ENCODE data around the gene PNPLA5.
"Not testable (repeated sequence)": the region's sequence is repeated elsewhere in the genome, so short reads cannot be mapped to it uniquely, and the experiment has no call there.

PNPLA5 gene

GRCh38 chr22:43879901-43880540, 11.8 kb downstream of the PNPLA5 start:
- DNase-seq, result no peak

DNA sequence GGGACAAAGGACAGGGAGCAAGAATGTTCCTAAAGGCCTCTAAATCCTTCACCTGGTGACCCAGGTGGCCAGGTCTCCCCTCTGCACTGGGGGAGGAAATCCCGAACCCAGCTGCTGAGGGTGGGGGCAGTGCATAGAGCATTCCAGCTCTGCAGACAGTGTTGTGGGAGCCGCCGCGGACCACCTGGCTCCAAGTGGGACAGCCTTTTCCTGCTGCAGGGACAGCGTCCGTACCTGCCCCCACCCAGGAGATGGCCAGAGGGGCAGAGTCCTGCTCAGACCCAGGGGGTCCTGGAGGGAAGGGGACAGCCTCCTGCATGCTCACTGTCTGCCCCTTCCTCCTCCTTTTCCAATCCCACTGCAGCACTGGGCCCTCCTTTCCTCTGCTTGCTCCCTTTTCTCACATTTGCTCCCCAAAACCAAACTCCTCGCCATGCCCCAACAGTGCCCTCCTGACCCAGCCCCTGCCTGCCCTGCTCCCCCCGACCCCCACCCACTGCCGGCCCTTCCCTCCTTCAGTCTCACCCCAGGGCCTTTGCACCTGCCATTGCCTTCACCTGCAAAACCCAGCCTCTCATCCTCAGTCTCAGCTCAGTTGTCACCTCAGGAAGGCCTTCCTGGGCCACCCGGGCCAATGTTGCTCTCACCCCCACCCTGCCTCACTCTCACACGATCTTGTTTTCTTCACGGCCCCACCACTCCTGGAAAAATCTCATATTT, 12.8 kb downstream of the PNPLA5 start:
- no peak for DNase-seq

- no peak for DNase-seq
Observed at GRCh38 chr22:43878079-43878795, 13.6 kb downstream of the PNPLA5 start.

DNA sequence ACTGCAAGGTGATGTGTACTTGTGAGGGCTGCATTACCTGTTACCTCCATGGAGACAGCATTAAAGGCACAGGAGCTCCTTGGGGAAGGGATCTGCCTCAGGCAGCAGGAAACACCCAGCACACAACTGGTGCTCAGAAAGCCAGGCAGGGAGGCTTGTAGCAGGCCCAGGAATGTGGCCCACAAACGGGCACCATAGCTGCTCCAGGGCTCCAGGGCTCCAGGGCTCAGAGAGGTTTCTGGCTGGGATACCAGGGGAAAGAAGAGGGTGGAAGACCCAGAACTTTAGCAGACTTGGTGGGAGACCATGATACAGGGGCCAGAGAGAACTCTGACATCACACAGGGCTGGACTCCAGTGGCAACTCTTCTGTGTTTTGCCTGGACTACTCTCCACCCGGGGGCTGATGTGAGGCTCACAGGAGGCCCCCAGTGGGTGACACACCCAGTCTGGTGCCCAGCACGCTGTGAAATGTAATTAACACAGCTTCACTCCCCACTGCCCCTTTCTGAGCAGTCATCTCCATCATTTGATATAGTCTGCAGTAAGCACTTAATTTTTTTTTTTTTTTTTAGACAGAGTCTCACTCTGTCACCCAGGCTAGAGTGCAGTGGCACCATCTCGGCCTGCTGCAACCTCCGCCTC, 14.8 kb downstream of the PNPLA5 start:
- no peak for DNase-seq

DNA sequence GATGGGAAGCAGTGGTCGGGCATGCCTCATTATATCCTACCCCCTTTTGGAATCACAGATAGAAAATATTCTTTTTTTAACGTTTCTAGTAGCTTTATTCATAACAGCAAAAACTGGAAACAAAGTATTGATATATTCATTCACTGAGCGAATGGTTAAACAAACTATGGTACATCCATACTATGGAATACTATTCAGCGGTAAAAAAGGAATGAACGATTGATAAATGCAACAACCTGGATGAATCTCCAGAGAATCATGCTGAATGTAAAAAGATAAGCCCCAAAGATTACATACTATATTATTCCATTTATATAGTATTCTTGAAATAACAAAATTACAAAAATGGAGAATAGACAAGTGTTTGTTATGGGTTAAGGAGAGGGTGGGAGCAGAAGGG, 22.0 kb downstream of the PNPLA5 start:
- no peak for DNase-seq

DNA sequence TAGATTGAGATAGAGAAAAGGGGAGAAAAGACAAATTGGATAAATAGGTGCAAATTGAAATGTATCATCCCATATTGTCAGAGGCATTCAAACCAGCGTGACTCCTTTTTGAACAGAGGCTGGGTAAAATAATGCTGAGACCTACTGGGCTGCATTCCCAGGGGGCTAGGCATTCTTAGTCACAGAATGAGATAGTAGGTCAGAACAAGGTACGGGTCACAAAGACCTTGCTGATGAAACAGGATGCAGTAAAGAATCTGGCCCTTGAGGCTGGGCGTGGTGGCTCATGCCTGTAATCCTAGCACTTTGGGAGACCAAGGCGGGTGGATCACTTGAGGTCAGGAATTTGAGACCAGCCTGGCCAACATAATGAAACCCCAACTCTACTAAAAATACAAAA, 22.8 kb downstream of the PNPLA5 start:
- not testable (repeated sequence) for DNase-seq

- DNase-seq, result no peak
Observed at GRCh38 chr22:43867839-43868635, 23.8 kb downstream of the PNPLA5 start.

DNA sequence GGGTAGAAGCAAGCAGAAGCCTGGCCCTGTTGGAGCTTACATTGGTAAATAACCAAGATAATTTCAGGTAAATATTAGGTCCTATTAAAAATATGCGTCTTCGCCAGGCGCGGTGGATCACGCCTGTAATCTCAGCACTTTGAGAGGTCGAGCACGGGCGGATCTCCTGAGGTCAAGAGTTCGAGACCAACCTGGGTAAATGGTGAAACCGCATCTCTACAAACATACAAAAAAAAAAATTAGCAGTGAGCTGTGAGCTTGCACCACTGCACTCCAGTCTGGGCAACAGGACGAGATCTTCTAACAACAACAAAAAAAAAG, 29.0 kb downstream of the PNPLA5 start:
- no peak for DNase-seq

- peak; percentile 43 for DNase-seq
Observed at GRCh38 chr22:43862074-43862881, 29.5 kb downstream of the PNPLA5 start, which contains the start of gene SULT4A1. Gene SULT4A1, minus strand, starts transcription at chr22:43862513. Its CDS starts 131 bp downstream, at chr22:43862382.

GRCh38 chr22:43861529-43861928, 30.3 kb downstream of the PNPLA5 start:
- DNase-seq, result no peak

DNA sequence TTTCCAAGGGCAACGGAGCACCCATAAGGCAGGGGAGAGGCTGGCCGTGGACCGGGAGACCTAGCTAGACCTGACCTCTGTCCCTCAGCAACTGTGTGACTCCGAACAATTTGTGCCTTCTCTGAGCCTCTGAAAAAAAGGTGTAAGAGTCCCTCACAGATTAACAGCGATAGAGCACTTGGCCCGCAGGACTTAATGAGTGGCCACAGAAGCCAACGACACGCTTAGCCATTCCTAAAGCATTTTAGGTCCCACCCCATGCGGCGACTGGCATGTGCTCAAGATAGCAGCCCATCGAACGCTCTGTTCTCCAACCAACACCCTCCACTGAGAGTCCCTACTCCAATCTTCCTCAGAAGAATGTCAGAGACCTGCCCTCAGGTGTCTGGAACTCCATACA, 31.0 kb downstream of the PNPLA5 start:
- DNase-seq, result no peak

DNA sequence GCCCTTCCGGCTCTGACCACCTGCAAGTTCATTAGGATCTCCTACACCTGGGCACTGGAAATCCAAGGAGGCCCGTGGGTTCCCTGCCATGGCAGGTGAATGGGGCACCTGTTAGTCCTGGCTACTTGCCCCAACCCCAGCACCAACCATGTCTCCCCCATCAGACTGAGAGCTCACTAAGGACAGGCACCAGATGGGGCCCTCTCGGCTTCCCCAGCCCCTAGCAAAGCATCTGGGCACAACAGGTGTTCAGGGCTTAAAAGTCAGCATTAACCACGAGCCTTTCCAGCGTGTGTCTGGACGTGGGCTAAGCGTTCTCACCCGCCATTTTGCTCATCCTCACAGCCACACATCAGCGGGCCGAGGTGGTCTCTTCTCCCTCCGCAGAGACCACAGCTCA, 31.7 kb downstream of the PNPLA5 start:
- no peak for DNase-seq

DNA sequence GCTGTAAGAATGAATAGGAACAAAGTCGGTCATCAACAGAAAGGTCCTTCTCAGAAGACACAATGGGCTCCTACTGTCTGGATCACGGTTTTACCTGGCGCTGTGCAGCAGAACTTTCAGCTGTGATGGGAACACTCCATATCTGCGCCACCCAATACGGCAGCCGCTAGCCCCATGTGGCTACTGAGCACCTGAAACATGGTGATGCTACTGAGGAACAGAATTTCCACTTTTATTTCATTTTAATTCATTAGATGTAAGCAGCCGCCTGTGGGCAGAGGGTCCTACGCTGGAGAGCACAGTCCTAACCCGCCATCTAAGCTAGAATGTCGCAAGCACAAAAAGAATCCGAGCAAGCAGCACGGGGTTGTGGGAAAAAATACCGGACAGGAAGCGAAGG, 32.2 kb downstream of the PNPLA5 start:
- DNase-seq, result no peak

DNA sequence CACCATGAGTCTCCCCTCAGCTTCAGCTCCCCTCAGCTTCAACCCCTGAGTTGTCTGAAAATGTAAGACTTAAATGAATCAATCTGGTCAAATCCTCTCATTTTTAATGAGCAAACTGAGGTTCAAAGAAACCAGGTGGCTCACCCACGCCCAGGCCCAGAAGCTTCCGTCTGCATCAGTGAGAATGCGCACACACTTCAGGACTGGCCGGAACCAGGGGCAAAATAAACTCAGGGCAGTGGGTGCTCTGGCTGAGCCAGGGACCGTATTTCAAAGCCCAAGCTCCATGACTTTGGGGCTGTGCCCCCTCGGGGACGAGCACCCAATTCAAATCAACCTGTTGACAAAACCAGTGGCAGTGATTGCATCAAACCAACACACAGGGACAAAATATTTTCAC, 32.6 kb downstream of the PNPLA5 start:
- DNase-seq, result no peak

- DNase-seq, result no peak
Observed at GRCh38 chr22:43858156-43858895, 33.5 kb downstream of the PNPLA5 start.

- DNase-seq, result no peak
Observed at GRCh38 chr22:43857367-43857766, 34.4 kb downstream of the PNPLA5 start.

DNA sequence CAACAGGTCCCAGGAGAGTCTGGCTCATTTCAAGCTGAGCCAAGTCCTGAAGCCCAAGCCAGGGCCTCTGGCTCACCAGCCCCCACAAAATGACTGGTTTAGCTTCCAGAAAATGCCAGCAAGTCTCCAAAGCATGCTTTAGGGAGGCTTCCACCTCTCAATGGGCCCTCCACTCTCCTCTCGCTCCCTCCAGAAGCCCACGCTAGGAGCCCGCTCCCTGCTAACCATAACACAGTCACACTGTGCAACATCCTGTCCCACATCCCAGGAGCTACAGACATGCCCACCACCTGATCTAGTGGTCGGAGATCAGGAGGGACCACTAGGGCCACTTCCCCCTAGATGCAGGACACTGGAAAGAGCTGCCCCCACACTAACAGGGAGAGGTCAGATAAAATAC, 36.4 kb downstream of the PNPLA5 start:
- DNase-seq, result no peak

GRCh38 chr22:43854786-43855271, 37.0 kb downstream of the PNPLA5 start:
- DNase-seq, result no peak

- no peak for DNase-seq
Observed at GRCh38 chr22:43854121-43854785, 37.6 kb downstream of the PNPLA5 start.

DNA sequence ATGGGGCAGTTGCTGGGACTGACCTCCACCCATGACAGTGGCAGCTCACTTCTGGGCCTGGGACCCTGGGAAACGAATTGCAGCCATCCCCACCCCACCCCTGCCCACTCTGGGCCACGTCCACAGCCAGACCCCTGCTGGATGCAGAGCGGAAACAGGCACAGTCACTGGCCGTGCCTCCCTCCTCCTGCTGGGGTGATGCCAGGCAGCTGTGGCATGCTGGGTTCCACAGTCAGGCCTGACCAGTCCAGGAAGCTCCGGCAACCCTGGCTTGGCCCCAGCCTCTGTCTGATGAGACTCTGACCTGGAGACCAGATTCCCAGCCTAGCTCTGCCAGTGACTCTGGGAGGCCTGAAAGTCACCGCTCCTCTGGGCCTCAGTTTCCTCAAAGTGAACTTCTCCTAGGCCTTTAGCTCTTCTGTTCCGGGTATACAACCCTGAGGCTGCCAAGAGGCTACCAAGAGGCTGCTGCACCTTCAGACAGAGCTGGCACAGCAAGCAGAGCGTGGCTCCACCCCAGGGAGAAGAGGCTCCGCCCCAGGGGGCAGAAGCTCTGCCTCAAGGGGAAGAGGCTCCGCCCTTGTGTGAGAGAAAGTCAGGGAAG, 38.4 kb downstream of the PNPLA5 start:
- no peak for DNase-seq

All from NCI-H2107 (cell line).